Liver (tissue), 9 donors: ENCODE data around the gene RAD51B. TPM values are rescaled to one million over a fixed set of nuclear protein-coding genes. Genes with fewer than 3 reads are reported as not detected.

ENCODE experiments used
- DNase-seq: peaks from one replicate; pipeline ENCODE4 v3.0.0-alpha.2; 2017; ENCODE audit warnings: low spot score
- H3K27ac ChIP-seq, 2 donors: one replicate each; pipeline ENCODE4 v1.7.0; 2013; ENCODE audit warnings: inconsistent platforms in 2 of 2, low read length in 2 of 2, control low read depth in 1 of 2, low read depth in 1 of 2, mild to moderate bottlenecking in 1 of 2
- H3K27me3 ChIP-seq, 4 donors: one replicate each; pipeline versions ENCODE4 v1.6.1 to v1.7.0; 2013; ENCODE audit warnings: low read length in 3 of 4, inconsistent platforms in 1 of 4, mild to moderate bottlenecking in 1 of 4, moderate library complexity in 1 of 4; ENCODE audit not compliant: control insufficient read depth in 4 of 4, insufficient read depth in 4 of 4
- H3K36me3 ChIP-seq, 4 donors: one replicate each; pipeline versions ENCODE4 v1.6.1 to v1.7.0; 2013; ENCODE audit warnings: low read length in 3 of 4, mild to moderate bottlenecking in 3 of 4, low read depth in 1 of 4, moderate library complexity in 1 of 4; ENCODE audit not compliant: control insufficient read depth in 4 of 4, insufficient read depth in 3 of 4
- H3K4me1 ChIP-seq, 4 donors: one replicate each; pipeline versions ENCODE4 v1.6.1 to v1.7.0; 2013; ENCODE audit warnings: low read length in 3 of 4, mild to moderate bottlenecking in 3 of 4, moderate library complexity in 1 of 4; ENCODE audit not compliant: control insufficient read depth in 4 of 4, insufficient read depth in 4 of 4
- H3K4me3 ChIP-seq, 3 donors: one replicate each; pipeline versions ENCODE4 v1.6.1 to v1.7.0; 2013; ENCODE audit warnings: low read length in 3 of 3, control low read depth in 1 of 3, low read depth in 1 of 3, mild to moderate bottlenecking in 1 of 3
- H3K9ac ChIP-seq, 2 donors: one replicate each; pipeline ENCODE4 v1.7.0; 2013; ENCODE audit warnings: low read length in 2 of 2, mild to moderate bottlenecking in 2 of 2, moderate library complexity in 2 of 2, control low read depth in 1 of 2, low read depth in 1 of 2
- H3K9me3 ChIP-seq, 4 donors: one replicate each; pipeline versions ENCODE4 v1.6.1 to v1.7.0; 2013; ENCODE audit warnings: low read length in 3 of 4; ENCODE audit not compliant: control insufficient read depth in 4 of 4
- EGR1 ChIP-seq, 2 donors: IDR thresholded peaks; 2 replicates each; pipeline ENCODE4 v1.6.1; 2016 to 2018; ENCODE audit warnings: antibody characterized with exemption in 2 of 2, low read depth in 2 of 2
- FOXA1 ChIP-seq: IDR thresholded peaks from 2 replicates; pipeline ENCODE4 v1.6.1; 2016; ENCODE audit warnings: antibody characterized with exemption
- FOXA2 ChIP-seq: IDR thresholded peaks from 2 replicates; pipeline ENCODE4 v1.6.1; 2016; ENCODE audit warnings: antibody characterized with exemption
- GABPA ChIP-seq, 2 donors: IDR thresholded peaks in 1 of 2; conservative IDR thresholded peaks in 1 of 2; 2 replicates each; pipeline ENCODE4 v1.6.1; 2016; ENCODE audit warnings: antibody characterized with exemption in 2 of 2, mild to moderate bottlenecking in 1 of 2, moderate library complexity in 1 of 2
- HNF4A ChIP-seq, 2 donors: conservative IDR thresholded peaks; 2 replicates each; pipeline ENCODE4 v1.6.1; 2016; ENCODE audit warnings: antibody characterized with exemption in 2 of 2, mild to moderate bottlenecking in 2 of 2
- HNF4G ChIP-seq: IDR thresholded peaks from 2 replicates; pipeline ENCODE4 v1.6.1; 2016; ENCODE audit warnings: antibody characterized with exemption
- JUND ChIP-seq, 2 donors: IDR thresholded peaks; 2 replicates each; pipeline ENCODE4 v1.6.1; 2016; ENCODE audit warnings: antibody characterized with exemption in 2 of 2
- NR2F2 ChIP-seq: IDR thresholded peaks from 2 replicates; pipeline ENCODE4 v1.6.1; 2016; ENCODE audit warnings: antibody characterized with exemption
- RAD21 ChIP-seq, 2 donors: IDR thresholded peaks; 2 replicates each; pipeline ENCODE4 v1.6.1; 2016; ENCODE audit warnings: antibody characterized with exemption in 2 of 2, mild to moderate bottlenecking in 2 of 2
- RXRA ChIP-seq, 2 donors: IDR thresholded peaks; 2 replicates each; pipeline ENCODE4 v1.6.1; 2017 to 2018; ENCODE audit warnings: antibody characterized with exemption in 2 of 2, mild to moderate bottlenecking in 1 of 2
- SP1 ChIP-seq: IDR thresholded peaks from 2 replicates; pipeline ENCODE4 v1.6.1; 2018; ENCODE audit warnings: antibody characterized with exemption, mild to moderate bottlenecking
- TAF1 ChIP-seq: conservative IDR thresholded peaks from 2 replicates; pipeline ENCODE4 v1.6.1; 2016; ENCODE audit warnings: antibody characterized with exemption, mild to moderate bottlenecking
- YY1 ChIP-seq: IDR thresholded peaks from 2 replicates; pipeline ENCODE4 v1.6.1; 2016; ENCODE audit warnings: antibody characterized with exemption, mild to moderate bottlenecking
- ZBTB33 ChIP-seq: IDR thresholded peaks from 2 replicates; pipeline ENCODE4 v1.6.1; 2016; ENCODE audit warnings: antibody characterized with exemption
- WGBS: extraction: QIAGEN DNeasy Blood & Tissue Kit; methylation state at CpG from one replicate; pipeline ENCODE4 v1.1.7; 2013; 5-methylcytosine and 5-hydroxymethylcytosine counted together
- polyA plus RNA-seq, 2 donors: library from polyadenylated mRNA; stranded (reverse) in 1 of 2; unstranded in 1 of 2; fragments of 200-250 nt in 1 of 2; fragments of >200 nt in 1 of 2; fragmentation: Nextera tagmentation in 1 of 2; extraction: Ambion mirVana in 1 of 2; gene quantifications; one replicate each; pipeline versions ENCODE4 v1.2.1 to v1.2.3, GENCODE V29; 2013 to 2015
- total RNA-seq, 2 donors: library from RNA; depleted of rRNA; stranded (reverse); fragments of >200 nt; gene quantifications; one replicate each; pipeline ENCODE4 v1.2.3, GENCODE V29; 2014
- TF ChIP-seq, protein P1 (sequence below): IDR thresholded peaks from 2 replicates; pipeline ENCODE4 v1.6.1; 2016; ENCODE audit warnings: antibody characterized with exemption, mild to moderate bottlenecking
- TF ChIP-seq, protein P2 (sequence below): fragments of 150-350 bp; IDR thresholded peaks from 2 replicates; pipeline ENCODE4 v1.5.1; 2017; ENCODE audit warnings: improper control_type of control experiment, low read depth, low read length; ENCODE audit not compliant: missing input control
- donor health status: healthy.
- donor health status: healthy.
- donor health status: healthy.
- donor health status: healthy.
- donor health status: healthy.

The RAD51B gene
- total and polyA plus RNA-seq, 4 donors = 0.81 to 12.9 (median 2.4) TPM

DNA sequence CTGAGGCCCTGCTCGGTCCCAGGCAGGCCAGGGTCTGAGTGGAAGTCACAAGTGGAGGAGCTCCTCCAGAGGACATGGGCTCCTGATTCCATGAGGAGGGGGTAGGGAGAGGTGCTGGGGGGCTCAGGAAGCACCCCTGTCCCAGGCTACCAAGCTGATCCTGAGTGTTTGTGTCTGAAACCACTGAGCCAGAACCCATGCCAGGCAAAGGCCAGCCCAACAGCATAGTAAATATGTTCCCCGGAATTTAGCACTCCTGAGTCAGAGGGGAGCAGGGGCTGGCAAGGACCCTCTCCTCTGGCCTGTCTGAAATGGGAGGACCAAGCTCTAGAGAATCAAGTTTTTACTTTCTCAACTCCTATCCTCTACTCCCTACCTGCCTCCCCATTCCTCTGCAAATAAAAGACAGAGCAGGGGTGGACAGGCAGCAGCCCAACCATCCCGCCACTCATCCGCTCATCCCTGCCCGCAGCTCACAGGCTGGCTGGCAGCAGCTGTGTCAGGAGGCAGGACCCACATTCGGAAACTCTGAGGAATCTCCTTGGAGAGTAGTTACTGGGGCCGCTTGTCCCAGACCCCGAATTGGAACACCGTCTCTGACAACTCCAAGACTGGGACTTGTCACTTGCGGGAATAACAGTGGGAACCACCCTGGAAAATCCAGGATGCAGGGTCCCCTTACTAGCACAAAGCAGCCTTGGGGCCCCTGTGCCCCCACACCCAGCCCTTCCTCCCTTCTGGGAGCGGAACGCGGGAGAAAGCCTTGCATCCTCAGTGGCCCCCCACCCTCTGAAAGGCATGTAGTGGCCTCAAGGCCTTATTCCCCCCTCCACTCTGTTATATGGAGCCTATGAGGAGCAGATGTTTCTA lies 870.7 kb downstream of the RAD51B start:
- no peaks in the 10 kb centered on the region for H3K36me3 ChIP-seq
- H3K9ac ChIP-seq = no peak overlapping the region
- TF ChIP-seq, protein P1, sequence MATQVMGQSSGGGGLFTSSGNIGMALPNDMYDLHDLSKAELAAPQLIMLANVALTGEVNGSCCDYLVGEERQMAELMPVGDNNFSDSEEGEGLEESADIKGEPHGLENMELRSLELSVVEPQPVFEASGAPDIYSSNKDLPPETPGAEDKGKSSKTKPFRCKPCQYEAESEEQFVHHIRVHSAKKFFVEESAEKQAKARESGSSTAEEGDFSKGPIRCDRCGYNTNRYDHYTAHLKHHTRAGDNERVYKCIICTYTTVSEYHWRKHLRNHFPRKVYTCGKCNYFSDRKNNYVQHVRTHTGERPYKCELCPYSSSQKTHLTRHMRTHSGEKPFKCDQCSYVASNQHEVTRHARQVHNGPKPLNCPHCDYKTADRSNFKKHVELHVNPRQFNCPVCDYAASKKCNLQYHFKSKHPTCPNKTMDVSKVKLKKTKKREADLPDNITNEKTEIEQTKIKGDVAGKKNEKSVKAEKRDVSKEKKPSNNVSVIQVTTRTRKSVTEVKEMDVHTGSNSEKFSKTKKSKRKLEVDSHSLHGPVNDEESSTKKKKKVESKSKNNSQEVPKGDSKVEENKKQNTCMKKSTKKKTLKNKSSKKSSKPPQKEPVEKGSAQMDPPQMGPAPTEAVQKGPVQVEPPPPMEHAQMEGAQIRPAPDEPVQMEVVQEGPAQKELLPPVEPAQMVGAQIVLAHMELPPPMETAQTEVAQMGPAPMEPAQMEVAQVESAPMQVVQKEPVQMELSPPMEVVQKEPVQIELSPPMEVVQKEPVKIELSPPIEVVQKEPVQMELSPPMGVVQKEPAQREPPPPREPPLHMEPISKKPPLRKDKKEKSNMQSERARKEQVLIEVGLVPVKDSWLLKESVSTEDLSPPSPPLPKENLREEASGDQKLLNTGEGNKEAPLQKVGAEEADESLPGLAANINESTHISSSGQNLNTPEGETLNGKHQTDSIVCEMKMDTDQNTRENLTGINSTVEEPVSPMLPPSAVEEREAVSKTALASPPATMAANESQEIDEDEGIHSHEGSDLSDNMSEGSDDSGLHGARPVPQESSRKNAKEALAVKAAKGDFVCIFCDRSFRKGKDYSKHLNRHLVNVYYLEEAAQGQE = no peak
- no peak for TF ChIP-seq SP1
- no peak for TF ChIP-seq GABPA (IDR thresholded peaks at IDR 0.05 in 1 of 2, conservative IDR thresholded peaks at IDR 0.05 in 1 of 2)
- no peak for TF ChIP-seq FOXA1
- no peak for TF ChIP-seq FOXA2
- no peak for TF ChIP-seq EGR1 (IDR thresholded peaks at IDR 0.05; ENCODE audit: low read depth in 2 of 2)
- TF ChIP-seq JUND (IDR thresholded peaks at IDR 0.05) = no peak
- TF ChIP-seq, protein P2, sequence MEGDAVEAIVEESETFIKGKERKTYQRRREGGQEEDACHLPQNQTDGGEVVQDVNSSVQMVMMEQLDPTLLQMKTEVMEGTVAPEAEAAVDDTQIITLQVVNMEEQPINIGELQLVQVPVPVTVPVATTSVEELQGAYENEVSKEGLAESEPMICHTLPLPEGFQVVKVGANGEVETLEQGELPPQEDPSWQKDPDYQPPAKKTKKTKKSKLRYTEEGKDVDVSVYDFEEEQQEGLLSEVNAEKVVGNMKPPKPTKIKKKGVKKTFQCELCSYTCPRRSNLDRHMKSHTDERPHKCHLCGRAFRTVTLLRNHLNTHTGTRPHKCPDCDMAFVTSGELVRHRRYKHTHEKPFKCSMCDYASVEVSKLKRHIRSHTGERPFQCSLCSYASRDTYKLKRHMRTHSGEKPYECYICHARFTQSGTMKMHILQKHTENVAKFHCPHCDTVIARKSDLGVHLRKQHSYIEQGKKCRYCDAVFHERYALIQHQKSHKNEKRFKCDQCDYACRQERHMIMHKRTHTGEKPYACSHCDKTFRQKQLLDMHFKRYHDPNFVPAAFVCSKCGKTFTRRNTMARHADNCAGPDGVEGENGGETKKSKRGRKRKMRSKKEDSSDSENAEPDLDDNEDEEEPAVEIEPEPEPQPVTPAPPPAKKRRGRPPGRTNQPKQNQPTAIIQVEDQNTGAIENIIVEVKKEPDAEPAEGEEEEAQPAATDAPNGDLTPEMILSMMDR = no peak
- TF ChIP-seq YY1 = no peak
- no peak for TF ChIP-seq RXRA (IDR thresholded peaks at IDR 0.05)
- no peak for TF ChIP-seq HNF4A (conservative IDR thresholded peaks at IDR 0.05)
- H3K4me3 ChIP-seq = no peak overlapping the region
- 97% methylated on average over 13 of the region's 13 CpGs for WGBS
- H3K4me1 ChIP-seq = no peaks in the 10 kb centered on the region
- no peak for DNase-seq
- H3K9me3 ChIP-seq = no peaks in the 10 kb centered on the region
- H3K27ac ChIP-seq = no peak overlapping the region
- no peaks in the 10 kb centered on the region for H3K27me3 ChIP-seq

GRCh38 chr14:68691031-68691791 lies 871.6 kb downstream of the RAD51B start:
- Histone ChIP-seq H3K36me3 (no peaks in the 10 kb centered on the region), H3K27me3 (no peaks in the 10 kb centered on the region), H3K9ac (no peak overlapping the region), H3K27ac (no peak overlapping the region), H3K4me1 (no peaks in the 10 kb centered on the region), H3K9me3 (no peaks in the 10 kb centered on the region), H3K4me3 (no peak overlapping the region)
- DNase-seq = no peak
- WGBS = 93% methylated on average over 24 of the region's 24 CpGs
- TF ChIP-seq NR2F2 (no peak), SP1 (no peak), TAF1 (no peak), YY1 (no peak), HNF4G (no peak), GABPA (IDR thresholded peaks at IDR 0.05 in 1 of 2, conservative IDR thresholded peaks at IDR 0.05 in 1 of 2) (no peak), FOXA1 (no peak), HNF4A (conservative IDR thresholded peaks at IDR 0.05) (no peak), ZBTB33 (no peak), JUND (IDR thresholded peaks at IDR 0.05) (no peak), RAD21 (IDR thresholded peaks at IDR 0.05) (no peak)
- TF ChIP-seq, protein P1 = no peak
